Measurements from ENCODE around the gene VCAN. TPM values are rescaled to one million over a fixed set of nuclear protein-coding genes. Genes with fewer than 3 reads are reported as not detected.

The VCAN gene
- total and polyA plus RNA-seq, 2 donors from 2014 or later: 2.1 to 226 TPM

DNA sequence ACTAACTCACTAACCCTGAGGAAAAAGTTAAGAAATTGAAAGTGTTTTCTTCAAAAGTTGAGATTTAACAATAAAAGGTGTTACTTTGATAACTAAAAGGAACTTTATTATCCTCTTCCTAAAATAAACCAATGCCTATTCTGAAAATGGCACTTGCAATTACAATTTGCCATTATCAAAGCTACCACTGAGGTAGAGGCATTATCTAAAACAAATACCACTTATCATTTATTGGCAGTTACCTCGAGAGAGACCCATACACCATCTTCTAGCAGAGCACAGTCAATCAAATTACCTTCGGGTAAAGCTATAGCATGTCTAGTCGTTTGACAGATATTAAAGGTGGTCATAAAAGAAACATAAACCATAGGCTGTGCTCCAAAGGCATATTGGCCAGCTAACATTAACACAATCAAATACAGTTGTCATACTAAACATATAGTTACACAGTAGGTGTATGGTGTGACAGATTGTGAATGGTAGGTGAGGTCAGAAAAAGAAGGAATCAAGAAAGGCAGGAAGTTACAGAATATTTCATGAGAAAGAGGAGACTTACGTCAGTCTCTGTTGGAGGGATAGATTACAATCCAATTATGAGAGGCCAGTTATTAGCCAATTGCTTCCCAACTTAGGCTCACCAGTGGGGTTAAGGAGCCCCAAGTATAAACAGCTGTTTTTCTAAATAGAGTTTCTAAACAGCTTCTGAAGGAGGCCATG lies 56.3 kb downstream of the VCAN start:
- no peak for DNase-seq
- Histone ChIP-seq H3K4me3 (ENCODE audit: low read length in 3 of 3) (no peak overlapping the region), H3K9ac (ENCODE audit: low read length in 3 of 3) (no peak overlapping the region), H3K27ac (ENCODE audit: low read depth in 2 of 2, low read length in 2 of 2) (no peak overlapping the region), H3K36me3 (ENCODE audit: control insufficient read depth in 2 of 3, insufficient read depth in 3 of 3, low read length in 3 of 3) (peaks cover 0 to 2% (median 0%) of the 10 kb centered on the region in 3 donors), H3K4me1 (ENCODE audit: control insufficient read depth in 2 of 3, insufficient read depth in 2 of 3, low read depth in 1 of 3, low read length in 3 of 3) (no peaks in the 10 kb centered on the region), H3K9me3 (ENCODE audit: control insufficient read depth in 2 of 3, insufficient read depth in 1 of 3, low read length in 3 of 3) (no peaks in the 10 kb centered on the region), H3K27me3 (ENCODE audit: control insufficient read depth, insufficient read depth, low read length) (no peaks in the 10 kb centered on the region)
- no peak for TF ChIP-seq CTCF (IDR thresholded peaks at IDR 0.05; ENCODE audit: borderline replicate concordance, extremely low read depth, insufficient read depth)
- no peak for FAIRE-seq
- intact Hi-C loops (cut with DNase I): no loop called here

DNA sequence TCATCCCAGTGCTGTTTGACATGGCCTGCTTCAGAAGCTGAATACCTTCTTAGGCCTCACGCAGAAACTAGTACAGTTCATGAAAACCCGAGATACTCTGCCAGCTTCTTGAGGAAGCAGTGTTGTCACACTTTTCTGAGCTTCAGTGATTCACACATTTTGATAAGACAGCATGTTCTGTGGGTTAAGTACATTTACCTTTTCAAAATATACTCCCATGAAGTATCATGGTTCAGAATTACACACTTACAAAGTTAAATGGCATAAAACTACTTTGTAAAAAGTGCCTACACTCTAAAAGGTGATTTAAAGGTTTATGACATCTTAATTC lies 56.9 kb downstream of the VCAN start:
- intact Hi-C loops (cut with DNase I): no loop called here
- no peak for TF ChIP-seq CTCF (IDR thresholded peaks at IDR 0.05; ENCODE audit: borderline replicate concordance, extremely low read depth, insufficient read depth)

DNA sequence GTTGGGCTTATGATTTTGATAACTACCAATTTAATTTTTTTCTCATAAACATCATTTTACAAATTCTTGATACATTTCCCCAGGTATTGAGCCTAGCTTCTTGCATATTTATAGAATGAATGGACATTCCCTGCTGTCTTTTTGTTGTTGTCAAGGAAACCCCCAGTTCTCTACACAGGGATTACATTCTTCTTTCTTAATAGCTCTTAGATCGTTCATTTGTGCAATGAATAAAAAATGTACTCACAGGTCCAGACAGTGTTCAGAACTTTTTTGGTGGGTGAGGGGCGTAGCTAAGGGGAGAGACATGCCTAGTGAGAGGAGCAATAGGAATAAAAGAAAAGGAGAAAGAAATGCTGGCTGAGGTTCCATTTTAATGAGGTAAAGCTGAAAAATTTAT lies 58.6 kb downstream of the VCAN start:
- intact Hi-C loops (cut with DNase I): no loop called here
- no peaks in the 10 kb centered on the region for H3K27me3 ChIP-seq (ENCODE audit: control insufficient read depth, insufficient read depth, low read length)
- no peak for FAIRE-seq
- DNase-seq: no peak
- no peak overlapping the region for H3K9ac ChIP-seq (ENCODE audit: low read length in 3 of 3)
- H3K36me3 ChIP-seq (ENCODE audit: control insufficient read depth in 2 of 3, insufficient read depth in 3 of 3, low read length in 3 of 3): peaks cover 0 to 2% (median 0%) of the 10 kb centered on the region in 3 donors
- H3K27ac ChIP-seq (ENCODE audit: low read depth in 2 of 2, low read length in 2 of 2): no peak overlapping the region
- no peak for TF ChIP-seq CTCF (IDR thresholded peaks at IDR 0.05; ENCODE audit: borderline replicate concordance, extremely low read depth, insufficient read depth)
- H3K4me3 ChIP-seq (ENCODE audit: low read length in 3 of 3): no peak overlapping the region
- H3K9me3 ChIP-seq (ENCODE audit: control insufficient read depth in 2 of 3, insufficient read depth in 1 of 3, low read length in 3 of 3): no peaks in the 10 kb centered on the region
- H3K4me1 ChIP-seq (ENCODE audit: control insufficient read depth in 2 of 3, insufficient read depth in 2 of 3, low read depth in 1 of 3, low read length in 3 of 3): no peaks in the 10 kb centered on the region

More for the DNA sequence above, 56.9 kb downstream of the VCAN start:
- no peak overlapping the region for H3K9ac ChIP-seq (ENCODE audit: low read length in 3 of 3)
- H3K9me3 ChIP-seq (ENCODE audit: control insufficient read depth in 2 of 3, insufficient read depth in 1 of 3, low read length in 3 of 3): no peaks in the 10 kb centered on the region
- H3K4me1 ChIP-seq (ENCODE audit: control insufficient read depth in 2 of 3, insufficient read depth in 2 of 3, low read depth in 1 of 3, low read length in 3 of 3): no peaks in the 10 kb centered on the region
- H3K36me3 ChIP-seq (ENCODE audit: control insufficient read depth in 2 of 3, insufficient read depth in 3 of 3, low read length in 3 of 3): peaks cover 0 to 2% (median 0%) of the 10 kb centered on the region in 3 donors
- no peak for DNase-seq
- no peak for FAIRE-seq
- H3K27me3 ChIP-seq (ENCODE audit: control insufficient read depth, insufficient read depth, low read length): no peaks in the 10 kb centered on the region
- H3K27ac ChIP-seq (ENCODE audit: low read depth in 2 of 2, low read length in 2 of 2): no peak overlapping the region
- no peak overlapping the region for H3K4me3 ChIP-seq (ENCODE audit: low read length in 3 of 3)

DNA sequence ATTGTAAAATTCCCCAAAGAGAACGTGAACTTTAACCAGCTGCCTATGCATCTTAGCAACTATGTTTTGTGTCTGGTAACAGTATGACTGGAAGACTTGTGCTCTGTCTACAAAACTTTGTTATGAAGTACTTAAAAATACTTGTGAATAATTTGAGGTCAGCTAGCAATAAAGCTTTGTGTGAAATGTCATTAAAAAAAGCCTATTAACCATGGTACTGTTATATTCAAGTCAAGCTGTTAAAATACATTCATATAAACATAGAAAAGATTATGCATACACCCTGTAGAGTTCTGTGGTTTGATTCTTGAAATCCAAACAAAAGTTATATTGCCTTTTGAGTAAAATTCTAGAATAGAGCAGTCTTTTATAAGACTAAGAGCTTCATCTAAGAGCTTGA lies 60.1 kb downstream of the VCAN start:
- no peak overlapping the region for H3K9ac ChIP-seq (ENCODE audit: low read length in 3 of 3)
- H3K27me3 ChIP-seq (ENCODE audit: control insufficient read depth, insufficient read depth, low read length): no peaks in the 10 kb centered on the region
- no peak overlapping the region for H3K4me3 ChIP-seq (ENCODE audit: low read length in 3 of 3)
- no peak for TF ChIP-seq CTCF (IDR thresholded peaks at IDR 0.05; ENCODE audit: borderline replicate concordance, extremely low read depth, insufficient read depth)
- no peak for FAIRE-seq
- no peak overlapping the region for H3K27ac ChIP-seq (ENCODE audit: low read depth in 2 of 2, low read length in 2 of 2)
- intact Hi-C loops (cut with DNase I): no loop called here
- H3K36me3 ChIP-seq (ENCODE audit: control insufficient read depth in 2 of 3, insufficient read depth in 3 of 3, low read length in 3 of 3): peaks cover 0 to 2% (median 0%) of the 10 kb centered on the region in 3 donors
- H3K9me3 ChIP-seq (ENCODE audit: control insufficient read depth in 2 of 3, insufficient read depth in 1 of 3, low read length in 3 of 3): no peaks in the 10 kb centered on the region
- peak in 1 of 5 donors; percentile 52 for DNase-seq
- no peaks in the 10 kb centered on the region for H3K4me1 ChIP-seq (ENCODE audit: control insufficient read depth in 2 of 3, insufficient read depth in 2 of 3, low read depth in 1 of 3, low read length in 3 of 3)

Data from kidney (tissue), 14 donors.